Psoas muscle (tissue), 8 donors: ENCODE measurements around the gene PARVA. TPM values are rescaled to one million over a fixed set of nuclear protein-coding genes. Genes with fewer than 3 reads are reported as not detected.

Experiments used
- ATAC-seq, 4 donors: fragments of 200-7000 bp; cut with Tn5 transposase; one replicate each; pipeline ENCODE4 v1.9.1; 2020; ENCODE audit warnings: moderate library complexity in 3 of 4, mild to moderate bottlenecking in 2 of 4
- DNase-seq, 2 donors: peaks; one replicate each; pipeline ENCODE4 v3.0.0-alpha.2; 2020
- H3K27ac ChIP-seq: fragments of 200-600 bp; one replicate; pipeline ENCODE4 v1.8.0; 2022
- H3K27me3 ChIP-seq, 3 donors: fragments of 200-600 bp in 1 of 3; one replicate each; pipeline versions ENCODE4 v1.6.1 to v1.8.0; 2013 to 2022; ENCODE audit warnings: low read length in 2 of 3, mild to moderate bottlenecking in 2 of 3, moderate library complexity in 1 of 3; ENCODE audit not compliant: insufficient read depth in 3 of 3
- H3K36me3 ChIP-seq, 2 donors: fragments of 200-600 bp in 1 of 2; one replicate each; pipeline versions ENCODE4 v1.6.1 to v1.8.0; 2013 to 2022; ENCODE audit warnings: low read depth in 1 of 2, mild to moderate bottlenecking in 1 of 2, moderate library complexity in 1 of 2; ENCODE audit not compliant: insufficient read depth in 1 of 2
- H3K4me1 ChIP-seq: fragments of 200-600 bp; one replicate; pipeline ENCODE4 v1.8.0; 2022
- H3K4me3 ChIP-seq: fragments of 200-600 bp; one replicate; pipeline ENCODE4 v1.8.0; 2022; ENCODE audit warnings: mild to moderate bottlenecking
- H3K9me3 ChIP-seq: fragments of 200-600 bp; one replicate; pipeline ENCODE4 v1.8.0; 2022
- WGBS, 3 donors: extraction: QIAGEN DNeasy Blood & Tissue Kit; methylation state at CpG; one replicate each; pipeline versions ENCODE4 v1.1.6 to v1.1.7; 2013; 5-methylcytosine and 5-hydroxymethylcytosine counted together
- intact Hi-C, 2 donors: fragments of 100-400 bp; cut with DNase I; formaldehyde crosslinking; loops; one replicate each; pipeline versions ENCODE4 v1.11.0 to v1.14.2; 2022
- polyA plus RNA-seq, 3 donors: library from polyadenylated mRNA; stranded (reverse); fragments of 200-250 nt; gene quantifications; one replicate each; pipeline ENCODE4 v1.2.3, GENCODE V29; 2013
- total RNA-seq, 4 donors: library from RNA; stranded (reverse); fragmentation: NEBNext Ultra II Directional in 2 of 4; extraction: Animal tissue kit (Norgen Biotek cat#: 25700) in 2 of 4; gene quantifications; one replicate each; pipeline versions ENCODE4 v1.2.1 to v1.2.4, GENCODE V29; 2021 to 2023
- TF ChIP-seq, protein P1 (sequence below): fragments of 200-600 bp; IDR thresholded peaks from one replicate; pipeline ENCODE4 v1.8.0; 2022; ENCODE audit warnings: antibody characterized with exemption
- donor health status: healthy with polysubstance abuse.
- donor health status: DM: no; HTN: no; CAD: no; lungs with moderate emphysema.
- donor health status: Bipolar disorder and iron deficiency.
- donor health status: healthy.
- donor health status: DM: yes; HTN: yes; CAD: no.
- donor health status: DM: no; HTN: no; CAD: no.
- donor health status: DM: no; HTN: no; CAD: no.
- donor health status: DM: yes; HTN: yes; CAD: no.

Gene PARVA
- total and polyA plus RNA-seq, 7 donors: 4.4 to 22.7 (median 8.5) TPM

DNA sequence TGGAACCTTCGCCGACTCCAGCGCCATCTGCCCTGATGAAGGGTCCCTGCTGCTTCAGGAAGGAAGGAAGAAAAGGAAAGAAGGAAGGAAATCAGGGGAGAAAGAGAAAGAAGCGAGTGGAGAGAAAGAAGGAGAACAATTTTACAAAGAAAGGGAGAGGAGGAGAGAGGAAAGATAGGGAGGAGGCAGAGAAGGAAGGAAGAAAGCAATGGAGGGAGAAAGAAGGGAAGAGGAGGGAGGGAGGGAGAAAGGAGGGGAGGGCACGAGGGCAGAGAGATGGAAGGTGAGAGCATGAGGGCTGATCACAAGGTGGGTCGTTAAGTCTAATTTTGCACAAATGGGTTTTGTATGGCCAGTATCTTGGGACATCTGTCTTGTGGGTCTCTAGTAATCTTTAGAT, 39.2 kb downstream of the PARVA start:
- no peak for ATAC-seq
- TF ChIP-seq, protein P1, sequence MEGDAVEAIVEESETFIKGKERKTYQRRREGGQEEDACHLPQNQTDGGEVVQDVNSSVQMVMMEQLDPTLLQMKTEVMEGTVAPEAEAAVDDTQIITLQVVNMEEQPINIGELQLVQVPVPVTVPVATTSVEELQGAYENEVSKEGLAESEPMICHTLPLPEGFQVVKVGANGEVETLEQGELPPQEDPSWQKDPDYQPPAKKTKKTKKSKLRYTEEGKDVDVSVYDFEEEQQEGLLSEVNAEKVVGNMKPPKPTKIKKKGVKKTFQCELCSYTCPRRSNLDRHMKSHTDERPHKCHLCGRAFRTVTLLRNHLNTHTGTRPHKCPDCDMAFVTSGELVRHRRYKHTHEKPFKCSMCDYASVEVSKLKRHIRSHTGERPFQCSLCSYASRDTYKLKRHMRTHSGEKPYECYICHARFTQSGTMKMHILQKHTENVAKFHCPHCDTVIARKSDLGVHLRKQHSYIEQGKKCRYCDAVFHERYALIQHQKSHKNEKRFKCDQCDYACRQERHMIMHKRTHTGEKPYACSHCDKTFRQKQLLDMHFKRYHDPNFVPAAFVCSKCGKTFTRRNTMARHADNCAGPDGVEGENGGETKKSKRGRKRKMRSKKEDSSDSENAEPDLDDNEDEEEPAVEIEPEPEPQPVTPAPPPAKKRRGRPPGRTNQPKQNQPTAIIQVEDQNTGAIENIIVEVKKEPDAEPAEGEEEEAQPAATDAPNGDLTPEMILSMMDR: no peak
- intact Hi-C loops: loop anchor here in 1 of 2 donors (10.0 kb wide), 2 partner anchors 168 to 258 kb away; partner anchors contain the start of gene TEAD1
- DNase-seq: no peak
- no peak overlapping the region for H3K4me3 ChIP-seq
- no peaks in the 10 kb centered on the region for H3K36me3 ChIP-seq
- H3K27ac ChIP-seq: no peak overlapping the region
- 91 to 93% (median 91%) methylated on average over 6 of the region's 6 CpGs for WGBS, 3 donors
- H3K4me1 ChIP-seq: peaks cover 19% of the 10 kb centered on the region
- H3K9me3 ChIP-seq: no peaks in the 10 kb centered on the region
- H3K27me3 ChIP-seq: no peaks in the 10 kb centered on the region

DNA sequence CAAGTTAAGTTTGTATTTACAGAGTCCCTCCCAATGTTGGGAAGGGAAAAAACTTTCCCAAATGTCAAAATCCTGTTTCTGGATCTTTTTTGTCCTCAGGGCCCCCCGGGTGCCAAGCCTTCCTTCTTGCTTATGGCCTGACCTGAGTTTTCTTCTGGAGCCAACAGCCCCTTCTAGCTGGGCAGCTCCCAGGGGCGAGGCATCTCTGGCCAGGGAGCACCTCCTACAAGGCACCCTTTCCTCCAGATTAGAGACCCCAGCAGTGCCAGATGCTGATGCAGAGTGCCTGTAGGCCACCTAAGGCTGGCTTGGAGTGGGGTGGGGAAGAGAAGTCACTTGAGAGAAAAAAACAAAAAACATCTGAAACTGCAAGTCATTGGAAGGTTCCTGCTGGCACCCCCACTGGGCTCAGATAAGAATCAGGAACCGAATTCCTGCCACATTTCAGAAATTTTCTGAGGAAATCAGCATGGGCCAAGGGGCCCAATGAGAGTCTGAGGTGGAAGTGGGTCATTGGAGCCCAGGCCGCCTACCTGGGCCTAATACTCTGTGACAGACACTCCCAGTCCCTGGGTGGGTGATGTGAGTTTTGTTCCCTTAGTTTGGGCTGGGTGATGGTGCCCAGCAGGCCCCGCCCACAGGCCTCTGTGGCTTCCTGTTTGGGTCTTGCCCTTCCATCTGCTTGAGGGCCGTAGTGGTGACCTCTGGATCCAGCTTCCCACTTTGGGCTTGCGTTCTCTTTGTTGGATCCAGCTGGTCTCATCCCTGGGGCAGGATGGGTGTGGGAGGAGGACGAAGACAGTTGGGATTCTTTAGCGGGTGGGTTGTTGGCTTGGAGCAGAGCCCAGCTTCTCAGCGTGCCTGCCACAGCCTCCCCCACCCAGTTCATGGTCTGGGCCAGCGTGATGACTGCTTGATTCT, 40.6 kb downstream of the PARVA start:
- no peaks in the 10 kb centered on the region for H3K9me3 ChIP-seq
- H3K27ac ChIP-seq: no peak overlapping the region
- intact Hi-C loops: loop anchor here in 1 of 2 donors (10.0 kb wide), 2 partner anchors 167 to 257 kb away; partner anchors contain the start of gene TEAD1

DNA sequence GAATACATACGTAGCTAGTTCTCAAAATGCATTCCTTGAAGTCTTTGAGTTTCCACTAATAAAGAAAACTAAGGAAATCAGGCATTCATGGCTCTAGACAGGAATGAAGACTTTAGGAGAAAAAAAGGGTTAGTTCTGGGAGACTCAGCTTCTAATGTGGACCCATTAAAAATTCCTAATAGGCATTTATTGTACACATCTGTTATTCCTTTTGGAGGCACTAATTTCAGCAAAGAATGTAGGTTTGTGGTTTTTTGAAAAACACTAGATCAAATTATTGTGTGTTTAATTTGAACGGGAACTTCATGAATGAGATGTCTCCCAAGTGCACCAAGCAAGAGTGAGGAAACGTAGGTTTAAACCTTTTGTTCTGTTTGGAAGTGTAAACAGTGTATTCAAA, 42.7 kb downstream of the PARVA start:
- no peaks in the 10 kb centered on the region for H3K36me3 ChIP-seq
- no peaks in the 10 kb centered on the region for H3K27me3 ChIP-seq
- TF ChIP-seq, protein P1: no peak
- ATAC-seq: no peak
- no peak overlapping the region for H3K27ac ChIP-seq
- no peak for DNase-seq
- WGBS, 3 donors: 80 to 84% (median 82%) methylated on average over 3 of the region's 3 CpGs
- H3K9me3 ChIP-seq: no peaks in the 10 kb centered on the region
- no peaks in the 10 kb centered on the region for H3K4me1 ChIP-seq
- intact Hi-C loops: no loop called here
- no peak overlapping the region for H3K4me3 ChIP-seq

More for the DNA sequence above, 40.6 kb downstream of the PARVA start:
- Histone ChIP-seq H3K4me3 (no peak overlapping the region), H3K4me1 (peaks cover 11% of the 10 kb centered on the region), H3K27me3 (no peaks in the 10 kb centered on the region), H3K36me3 (no peaks in the 10 kb centered on the region)
- 73 to 85% (median 76%) methylated on average over 11 of the region's 11 CpGs for WGBS, 3 donors
- ATAC-seq: peak in 1 of 4 donors; percentile 43
- TF ChIP-seq, protein P1: no peak
- no peak for DNase-seq

DNA sequence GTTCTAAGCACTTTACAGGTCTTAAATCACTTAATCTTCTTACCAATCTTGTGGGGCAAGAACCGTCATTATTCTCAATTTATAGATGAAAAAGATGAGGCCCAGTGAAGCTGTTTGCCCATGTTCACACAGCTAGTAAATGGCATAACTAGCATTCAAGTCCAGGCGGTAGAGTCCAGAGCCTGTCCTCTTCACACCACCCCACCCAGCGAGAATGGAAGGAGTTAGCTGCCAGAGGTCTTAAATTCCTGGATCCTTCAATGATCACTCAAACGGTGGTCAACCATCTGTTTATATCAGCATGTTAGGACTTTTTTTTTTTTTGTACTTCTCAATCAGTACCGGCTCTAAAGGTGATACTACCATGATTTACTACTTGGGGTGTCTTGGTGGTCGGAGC, 43.3 kb downstream of the PARVA start:
- H3K27ac ChIP-seq: no peak overlapping the region
- WGBS, 3 donors: 79 to 85% (median 83%) methylated on average over 6 of the region's 6 CpGs

More for the DNA sequence above, 43.3 kb downstream of the PARVA start:
- Histone ChIP-seq H3K9me3 (no peaks in the 10 kb centered on the region), H3K27me3 (no peaks in the 10 kb centered on the region), H3K4me3 (no peak overlapping the region), H3K4me1 (no peaks in the 10 kb centered on the region), H3K36me3 (no peaks in the 10 kb centered on the region)
- TF ChIP-seq, protein P1: no peak
- DNase-seq (no peak), ATAC-seq (no peak)
- intact Hi-C loops: no loop called here
